Lung (tissue), 12 donors: ENCODE results near the gene CDKL4. TPM values are rescaled to one million over a fixed set of nuclear protein-coding genes. Genes with fewer than 3 reads are reported as not detected.

ENCODE experiments used
- ATAC-seq: fragments of 200-7000 bp; cut with Tn5 transposase; one replicate; pipeline ENCODE4 v1.9.1; 2020; ENCODE audit warnings: moderate number of reproducible peaks; ENCODE audit not compliant: insufficient read depth, low FRiP score
- DNase-seq, 3 donors: peaks; one replicate each; pipeline ENCODE4 v3.0.0-alpha.2; 2013 to 2017
- H3K27ac ChIP-seq, 2 donors: one replicate each; pipeline ENCODE4 v1.5.1; 2013; ENCODE audit warnings: mild to moderate bottlenecking in 2 of 2, moderate library complexity in 2 of 2, control low read depth in 1 of 2, inconsistent platforms in 1 of 2, low read depth in 1 of 2, low read length in 1 of 2
- H3K27me3 ChIP-seq, 3 donors: one replicate each; pipeline ENCODE4 v1.5.1; 2013; ENCODE audit warnings: low read length in 2 of 3; ENCODE audit not compliant: control insufficient read depth in 3 of 3, insufficient read depth in 3 of 3
- H3K36me3 ChIP-seq, 4 donors: one replicate each; pipeline ENCODE4 v1.5.1; 2013; ENCODE audit warnings: low read length in 4 of 4, mild to moderate bottlenecking in 1 of 4, moderate library complexity in 1 of 4; ENCODE audit not compliant: control insufficient read depth in 4 of 4, insufficient read depth in 4 of 4
- H3K4me1 ChIP-seq, 5 donors: one replicate each; pipeline ENCODE4 v1.5.1; 2013; ENCODE audit warnings: low read length in 5 of 5, mild to moderate bottlenecking in 2 of 5, moderate library complexity in 1 of 5; ENCODE audit not compliant: control insufficient read depth in 5 of 5, insufficient read depth in 5 of 5
- H3K4me3 ChIP-seq: one replicate; pipeline ENCODE4 v1.5.1; 2013; ENCODE audit warnings: mild to moderate bottlenecking, control low read depth, moderate library complexity
- H3K9ac ChIP-seq, 2 donors: one replicate each; pipeline ENCODE4 v1.5.1; 2013; ENCODE audit warnings: low read length in 2 of 2, control low read depth in 1 of 2; ENCODE audit not compliant: insufficient read depth in 1 of 2
- H3K9me3 ChIP-seq, 4 donors: one replicate each; pipeline ENCODE4 v1.5.1; 2013; ENCODE audit warnings: low read length in 3 of 4, mild to moderate bottlenecking in 1 of 4, moderate library complexity in 1 of 4; ENCODE audit not compliant: control insufficient read depth in 4 of 4, insufficient read depth in 3 of 4
- WGBS, 2 donors: extraction: QIAGEN DNeasy Blood & Tissue Kit; methylation state at CpG; one replicate each; pipeline ENCODE4 v1.1.7; 2013; 5-methylcytosine and 5-hydroxymethylcytosine counted together
- polyA plus RNA-seq, 2 donors: library from polyadenylated mRNA; stranded (reverse); fragments of 200-250 nt; gene quantifications; one replicate each; pipeline ENCODE4 v1.2.1, GENCODE V29; 2013
- total RNA-seq, 2 donors: library from RNA; depleted of rRNA in 1 of 2; stranded (reverse); fragments of >200 nt in 1 of 2; gene quantifications; one replicate each; pipeline ENCODE4 v1.2.1, GENCODE V29; 2014 to 2021
- TF ChIP-seq, protein P1 (sequence below): IDR thresholded peaks from 2 replicates; pipeline ENCODE4 v1.5.1; 2012; ENCODE audit warnings: mild to moderate bottlenecking; ENCODE audit errors: control extremely low read depth, extremely low read depth
- donor health status: control.
- donor health status: control.
- donor health status: Bipolar disorder and iron deficiency.
- donor health status: healthy.
- donor health status: DM: yes; HTN: yes; CAD: no.

CDKL4 gene
- total and polyA plus RNA-seq, 4 donors, result 0.10 to 6.5 (median 1.0) TPM

DNA sequence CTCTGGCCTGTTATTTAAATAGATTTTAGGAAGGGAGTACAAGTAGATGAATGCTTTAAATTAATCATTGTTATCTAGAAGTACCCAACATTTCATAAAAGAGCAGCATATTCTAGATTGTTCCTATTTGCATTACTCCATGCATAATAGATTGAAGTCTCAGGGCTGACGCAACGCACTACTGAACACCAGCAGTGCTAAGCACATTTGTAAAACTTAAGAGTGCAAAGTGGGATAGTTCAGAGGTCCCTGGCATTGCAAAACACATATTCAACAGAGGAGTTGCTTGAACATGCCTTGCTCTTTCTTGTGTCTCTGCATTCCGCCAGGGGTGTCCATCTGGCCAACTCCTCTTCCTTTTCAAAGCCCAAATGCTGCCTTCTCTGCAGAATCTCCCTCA is 22.3 kb downstream of the CDKL4 start:
- Histone ChIP-seq H3K4me1 (peaks cover 0 to 2% (median 0%) of the 10 kb centered on the region in 5 donors), H3K9me3 (no peaks in the 10 kb centered on the region), H3K9ac (no peak overlapping the region), H3K27ac (no peak overlapping the region), H3K36me3 (peaks cover 0 to 1% (median 0%) of the 10 kb centered on the region in 4 donors), H3K4me3 (no peak overlapping the region), H3K27me3 (no peaks in the 10 kb centered on the region)
- TF ChIP-seq, protein P1, sequence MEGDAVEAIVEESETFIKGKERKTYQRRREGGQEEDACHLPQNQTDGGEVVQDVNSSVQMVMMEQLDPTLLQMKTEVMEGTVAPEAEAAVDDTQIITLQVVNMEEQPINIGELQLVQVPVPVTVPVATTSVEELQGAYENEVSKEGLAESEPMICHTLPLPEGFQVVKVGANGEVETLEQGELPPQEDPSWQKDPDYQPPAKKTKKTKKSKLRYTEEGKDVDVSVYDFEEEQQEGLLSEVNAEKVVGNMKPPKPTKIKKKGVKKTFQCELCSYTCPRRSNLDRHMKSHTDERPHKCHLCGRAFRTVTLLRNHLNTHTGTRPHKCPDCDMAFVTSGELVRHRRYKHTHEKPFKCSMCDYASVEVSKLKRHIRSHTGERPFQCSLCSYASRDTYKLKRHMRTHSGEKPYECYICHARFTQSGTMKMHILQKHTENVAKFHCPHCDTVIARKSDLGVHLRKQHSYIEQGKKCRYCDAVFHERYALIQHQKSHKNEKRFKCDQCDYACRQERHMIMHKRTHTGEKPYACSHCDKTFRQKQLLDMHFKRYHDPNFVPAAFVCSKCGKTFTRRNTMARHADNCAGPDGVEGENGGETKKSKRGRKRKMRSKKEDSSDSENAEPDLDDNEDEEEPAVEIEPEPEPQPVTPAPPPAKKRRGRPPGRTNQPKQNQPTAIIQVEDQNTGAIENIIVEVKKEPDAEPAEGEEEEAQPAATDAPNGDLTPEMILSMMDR, result no peak
- 95 to 97% methylated on average over 3 of the region's 3 CpGs for WGBS, 2 donors
- DNase-seq, result no peak
- ATAC-seq, result no peak

DNA sequence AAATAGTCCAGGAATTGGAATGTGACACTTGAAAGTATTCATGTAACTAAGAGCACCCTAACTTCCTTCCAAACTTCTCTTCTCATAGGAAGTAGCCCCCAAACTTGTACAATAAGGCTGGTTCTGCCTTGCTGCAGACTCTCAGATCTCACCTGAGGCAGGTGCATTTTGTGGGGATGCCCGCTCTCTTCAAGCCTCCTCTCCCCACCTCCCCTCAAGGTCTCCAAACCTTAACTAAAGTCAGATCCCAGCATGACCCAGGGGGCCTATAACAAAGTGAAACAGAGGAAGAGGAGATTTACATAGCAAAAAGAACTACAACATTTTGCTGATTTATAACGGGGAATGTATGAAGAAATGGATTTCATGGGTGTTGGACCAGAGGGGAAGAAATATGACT is 23.6 kb downstream of the CDKL4 start:
- Histone ChIP-seq H3K9ac (no peak overlapping the region), H3K4me1 (peaks cover 0 to 2% (median 0%) of the 10 kb centered on the region in 5 donors), H3K36me3 (peaks cover 0 to 1% (median 0%) of the 10 kb centered on the region in 4 donors), H3K27me3 (no peaks in the 10 kb centered on the region), H3K4me3 (no peak overlapping the region), H3K27ac (no peak overlapping the region), H3K9me3 (no peaks in the 10 kb centered on the region)
- TF ChIP-seq, protein P1, result no peak
- ATAC-seq (no peak), DNase-seq (no peak)
- 94 to 97% methylated on average over 2 of the region's 2 CpGs for WGBS, 2 donors

DNA sequence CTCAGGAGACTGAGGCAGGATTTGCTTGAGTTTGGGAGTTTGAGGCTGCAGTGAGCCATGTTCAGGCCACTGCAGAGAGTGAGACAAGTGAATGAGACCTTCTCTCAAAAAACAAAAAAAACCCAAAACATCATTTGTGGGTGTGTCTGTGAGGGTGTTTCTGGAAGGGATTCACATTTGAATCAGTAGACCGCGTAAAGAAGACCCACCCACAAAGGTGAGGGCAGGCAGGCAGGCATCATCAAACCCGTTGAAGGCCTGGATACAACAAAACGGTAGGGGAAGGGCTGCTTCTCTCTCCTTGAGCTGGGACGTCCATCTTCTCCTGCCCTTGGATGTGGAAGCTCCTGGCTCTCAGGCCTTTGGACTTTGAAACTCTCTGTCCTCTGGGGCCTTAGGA is 25.4 kb downstream of the CDKL4 start:
- WGBS, 2 donors, result 93 to 97% methylated on average over 5 of the region's 5 CpGs
- Histone ChIP-seq H3K9ac (no peak overlapping the region), H3K4me3 (no peak overlapping the region), H3K27me3 (no peaks in the 10 kb centered on the region), H3K36me3 (peaks cover 0 to 1% (median 0%) of the 10 kb centered on the region in 4 donors), H3K4me1 (peaks cover 0 to 2% (median 0%) of the 10 kb centered on the region in 5 donors), H3K27ac (no peak overlapping the region), H3K9me3 (no peaks in the 10 kb centered on the region)
- ATAC-seq (no peak), DNase-seq (no peak)
- TF ChIP-seq, protein P1, result no peak

DNA sequence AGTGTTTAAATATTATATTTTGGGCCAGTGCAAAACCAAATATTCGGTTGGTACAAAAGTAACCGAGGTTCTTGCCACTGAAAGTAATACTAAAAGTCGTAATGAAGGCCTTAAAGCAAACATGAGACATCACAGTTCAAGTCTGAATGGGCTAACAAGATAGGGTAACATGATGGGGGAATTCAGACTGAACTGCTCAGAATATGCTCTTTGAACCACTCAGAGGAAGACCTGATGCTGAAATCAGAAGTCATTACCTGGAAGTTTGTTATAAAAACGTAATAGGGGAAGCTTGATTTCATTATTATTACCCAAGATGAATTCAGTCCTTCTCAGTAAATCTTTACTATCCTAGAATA is 26.6 kb downstream of the CDKL4 start:
- no peak for ATAC-seq
- TF ChIP-seq, protein P1, result no peak
- no peak overlapping the region for H3K9ac ChIP-seq
- H3K27me3 ChIP-seq, result no peaks in the 10 kb centered on the region
- DNase-seq, result no peak
- no peak overlapping the region for H3K4me3 ChIP-seq
- peaks cover 0 to 1% (median 0%) of the 10 kb centered on the region in 4 donors for H3K36me3 ChIP-seq
- WGBS, 2 donors, result 44 to 61% methylated on average over 4 of the region's 4 CpGs
- H3K4me1 ChIP-seq, result peaks cover 0 to 2% (median 0%) of the 10 kb centered on the region in 5 donors
- no peaks in the 10 kb centered on the region for H3K9me3 ChIP-seq
- no peak overlapping the region for H3K27ac ChIP-seq
